GM21515 (cell line): Measurements from ENCODE around the gene GALNT2.

ENCODE experiments used
- ATAC-seq: cut with Tn5 transposase; IDR thresholded peaks from one replicate; pipeline ENCODE4 v1.9.1; 2021; ENCODE audit not compliant: unreplicated experiment

Gene GALNT2

DNA sequence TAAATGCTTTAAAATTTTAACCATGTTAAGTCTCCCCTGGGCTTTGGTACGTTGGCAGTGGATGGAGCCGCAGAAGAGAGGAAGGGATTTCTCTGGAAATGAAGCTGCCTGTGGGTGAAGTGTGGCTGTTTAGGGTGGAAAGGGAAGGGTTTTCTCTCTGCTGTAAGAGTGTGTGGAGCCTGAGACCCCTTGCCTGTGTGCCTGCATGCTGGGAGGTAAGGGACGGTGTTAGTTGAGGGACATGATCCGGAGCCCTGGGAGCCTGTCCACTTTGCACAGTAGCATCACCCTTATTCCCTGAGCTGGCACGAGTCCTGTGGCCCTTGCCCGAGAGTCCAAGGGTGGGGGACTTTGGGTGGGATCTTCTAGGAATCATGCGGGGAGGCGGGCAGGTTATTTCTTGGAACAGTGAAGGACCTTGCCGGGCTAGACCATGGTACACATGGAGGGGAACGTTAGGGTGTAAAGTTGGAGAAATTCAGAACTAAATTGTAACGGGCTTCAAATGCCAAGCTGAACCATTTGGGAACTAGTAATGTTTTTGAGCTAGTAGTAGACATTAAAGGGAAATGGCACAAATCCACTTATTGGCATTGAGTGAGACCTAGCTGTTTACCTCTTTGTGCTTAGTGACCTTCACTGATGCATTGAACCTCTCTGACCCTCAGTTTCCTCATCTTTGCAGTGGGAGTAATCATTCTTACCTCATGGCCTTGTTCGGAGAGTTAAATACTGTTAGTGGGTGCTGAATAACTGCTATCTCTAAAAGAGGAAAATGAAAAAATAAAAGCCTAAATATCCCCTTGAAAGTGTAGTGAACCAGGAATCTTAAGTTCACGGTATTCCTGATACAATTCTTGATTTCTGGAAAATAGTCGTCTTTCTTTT, 3.5 kb downstream of the GALNT2 start:
- no peak for ATAC-seq

DNA sequence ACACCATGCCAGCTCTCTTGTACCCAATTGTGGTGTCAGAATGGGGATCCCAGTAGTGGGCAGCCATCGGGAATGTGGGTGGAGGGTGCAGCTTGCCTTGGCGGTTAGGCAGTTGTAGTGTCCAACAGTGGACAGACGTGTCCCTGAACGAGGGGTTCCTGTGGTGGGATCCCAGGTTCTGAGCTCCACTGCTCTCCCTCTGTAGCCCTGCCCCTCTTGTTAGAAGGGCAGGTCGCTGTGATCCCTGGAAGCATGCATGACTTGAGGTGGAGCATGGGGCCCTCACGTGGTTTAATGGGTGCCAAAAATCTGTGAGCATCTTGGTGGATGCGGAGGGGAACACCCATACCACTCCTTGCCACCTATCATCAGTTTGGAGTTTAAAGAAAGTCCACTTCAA, 4.3 kb downstream of the GALNT2 start:
- no peak for ATAC-seq

GRCh38 chr1:230072296-230072695, 5.3 kb downstream of the GALNT2 start:
- no peak for ATAC-seq

- ATAC-seq = no peak
Measured at GRCh38 chr1:230072866-230073265, 5.8 kb downstream of the GALNT2 start.

DNA sequence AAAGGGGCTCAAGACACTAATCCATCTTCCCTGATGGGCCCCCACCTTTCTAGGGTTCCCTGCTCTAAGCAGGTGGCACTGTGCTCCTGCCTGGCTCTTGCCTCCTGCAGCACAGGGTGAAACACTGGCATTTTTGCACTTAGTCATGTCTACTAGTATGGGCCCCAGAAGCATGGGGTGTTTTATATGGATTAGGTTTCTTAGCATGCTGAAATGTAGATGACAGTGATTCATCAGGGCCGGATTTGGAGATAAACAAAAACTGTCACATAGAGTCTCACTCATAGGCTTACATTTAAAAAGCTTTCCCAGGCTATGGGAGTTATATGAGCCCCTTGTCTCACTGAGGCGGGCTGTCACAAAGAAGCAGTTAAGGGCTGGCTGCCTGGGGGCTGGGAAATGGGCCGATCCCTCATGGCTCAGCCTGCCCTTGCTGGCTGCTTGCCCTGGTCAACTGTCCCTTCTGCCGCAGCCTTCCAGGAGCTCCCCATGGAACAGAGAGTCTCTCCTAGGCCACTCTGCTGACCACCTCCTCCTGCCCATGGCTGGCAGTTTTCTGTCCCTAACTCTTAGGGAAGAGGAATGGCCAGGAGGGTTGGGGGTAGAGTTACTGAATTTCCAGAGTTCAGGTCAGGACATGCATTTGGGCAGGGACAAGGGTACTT, 6.5 kb downstream of the GALNT2 start:
- ATAC-seq = no peak

GRCh38 chr1:230074270-230074669, 7.2 kb downstream of the GALNT2 start:
- ATAC-seq = no peak

DNA sequence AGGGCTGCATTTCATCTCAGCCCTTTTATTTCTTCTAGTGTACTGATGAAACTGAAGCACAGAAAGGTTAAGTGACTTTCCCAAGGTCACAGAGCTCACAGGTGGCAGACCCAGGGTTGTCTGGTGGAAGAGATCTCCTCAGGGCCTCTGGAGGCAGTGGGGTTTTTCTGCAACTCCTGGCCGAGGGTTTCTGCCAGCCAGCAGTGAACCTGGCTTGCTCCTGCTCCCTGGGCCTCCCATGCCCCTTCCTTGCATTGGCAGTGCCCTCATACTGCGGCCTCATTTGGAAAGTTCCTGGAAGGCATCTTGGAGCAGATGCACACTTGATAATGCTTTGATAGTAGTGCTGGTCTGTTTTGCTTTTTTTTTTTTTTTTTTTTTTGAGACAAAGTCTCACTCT, 7.7 kb downstream of the GALNT2 start:
- no peak for ATAC-seq

- ATAC-seq = no peak
Measured at GRCh38 chr1:230076121-230076520, 9.1 kb downstream of the GALNT2 start.

DNA sequence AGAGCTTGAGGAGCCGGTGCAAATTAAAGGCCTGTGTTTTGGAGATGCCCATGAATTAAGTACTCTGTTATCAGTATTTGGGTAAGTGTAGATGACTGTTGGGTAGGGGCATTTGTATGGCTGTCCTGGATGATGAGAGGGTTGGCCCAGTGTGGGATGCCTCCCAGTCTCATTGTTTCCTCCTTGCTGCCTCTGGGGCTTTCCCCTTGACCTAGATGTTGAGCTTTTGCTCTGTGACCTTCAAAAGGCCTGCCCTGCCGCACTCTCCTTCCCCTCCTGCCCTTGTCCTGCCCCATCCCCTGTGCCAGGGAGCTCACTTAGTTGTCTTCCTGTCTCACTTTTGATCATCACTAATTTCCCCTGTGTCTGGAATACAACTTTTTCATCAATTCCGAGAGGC, 10.0 kb downstream of the GALNT2 start:
- ATAC-seq = no peak

DNA sequence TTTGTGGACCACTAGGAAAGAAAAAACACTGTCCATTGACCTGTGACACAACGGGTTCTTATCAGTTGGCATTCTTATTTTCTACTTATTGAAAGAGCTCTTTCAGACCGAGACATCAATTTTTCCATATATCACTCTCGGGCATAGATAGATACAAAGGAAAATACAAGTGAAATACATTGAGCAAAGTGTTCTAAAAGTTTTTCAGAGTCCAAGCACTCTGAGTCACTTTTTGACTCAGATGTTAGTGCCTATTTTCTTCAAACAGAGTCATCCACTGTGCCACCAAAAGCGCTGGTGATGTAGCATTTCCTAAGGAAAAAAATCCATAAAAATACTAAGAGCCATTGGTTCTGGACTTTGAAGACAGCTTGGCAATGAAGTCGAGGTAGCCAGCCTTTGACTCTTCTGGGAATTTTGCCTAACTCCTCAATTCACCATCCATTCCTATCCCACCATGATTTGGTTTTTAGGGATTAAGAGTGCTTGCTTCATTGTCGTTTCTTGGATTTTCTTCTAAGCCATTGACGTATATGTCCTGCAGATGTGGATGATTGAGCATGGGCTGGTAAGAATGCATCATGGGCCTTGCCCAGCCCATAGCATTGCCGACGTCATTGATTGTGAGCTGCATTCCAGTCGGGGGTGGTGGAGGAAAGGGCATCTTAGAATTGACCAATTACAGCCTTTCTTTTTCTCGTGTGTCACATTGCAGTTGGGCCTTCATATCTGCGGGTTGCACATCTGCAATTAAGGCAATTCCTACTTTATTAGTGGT, 10.6 kb downstream of the GALNT2 start:
- ATAC-seq = no peak

- ATAC-seq = no peak
Measured at GRCh38 chr1:230079199-230080024, 12.4 kb downstream of the GALNT2 start.

DNA sequence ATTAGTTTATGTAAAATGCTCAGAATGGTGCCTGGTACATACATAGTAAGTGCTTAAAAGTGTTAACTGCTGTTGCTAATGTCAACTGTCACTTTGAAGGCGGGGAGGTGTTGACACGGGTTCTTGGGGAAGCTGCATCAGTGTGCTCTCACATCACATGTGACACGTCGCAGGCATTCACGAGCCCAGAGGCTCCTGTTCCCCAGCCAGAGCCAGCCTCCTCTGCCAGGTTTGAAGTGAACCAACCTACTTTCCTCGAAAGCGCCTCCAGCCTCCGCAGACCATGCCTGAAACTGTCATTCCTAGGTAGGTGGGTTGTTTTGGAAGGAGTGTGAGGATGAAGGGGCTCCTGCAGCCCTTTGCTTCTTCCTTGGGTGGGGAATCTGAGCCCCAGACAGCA, 13.8 kb downstream of the GALNT2 start:
- no peak for ATAC-seq

DNA sequence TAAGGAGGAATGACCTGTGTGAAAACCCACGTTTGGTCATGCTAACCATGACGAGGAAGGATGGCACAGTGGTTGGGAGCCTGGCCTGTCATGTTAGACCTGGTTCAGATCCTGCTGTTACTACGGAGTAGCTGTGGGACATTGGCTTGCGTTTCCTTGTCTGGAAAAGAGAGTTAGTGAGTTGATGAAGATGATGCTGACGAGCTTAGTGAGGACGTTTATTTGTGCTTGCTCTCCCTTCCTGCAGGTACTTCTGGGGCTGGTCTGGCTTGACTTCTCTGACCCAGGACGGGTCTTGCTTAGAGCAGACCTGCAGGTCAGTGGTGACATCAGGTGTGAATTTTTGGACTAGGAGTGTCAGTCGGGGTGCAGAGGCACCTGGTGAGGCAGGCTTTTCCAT, 14.7 kb downstream of the GALNT2 start:
- ATAC-seq = no peak

DNA sequence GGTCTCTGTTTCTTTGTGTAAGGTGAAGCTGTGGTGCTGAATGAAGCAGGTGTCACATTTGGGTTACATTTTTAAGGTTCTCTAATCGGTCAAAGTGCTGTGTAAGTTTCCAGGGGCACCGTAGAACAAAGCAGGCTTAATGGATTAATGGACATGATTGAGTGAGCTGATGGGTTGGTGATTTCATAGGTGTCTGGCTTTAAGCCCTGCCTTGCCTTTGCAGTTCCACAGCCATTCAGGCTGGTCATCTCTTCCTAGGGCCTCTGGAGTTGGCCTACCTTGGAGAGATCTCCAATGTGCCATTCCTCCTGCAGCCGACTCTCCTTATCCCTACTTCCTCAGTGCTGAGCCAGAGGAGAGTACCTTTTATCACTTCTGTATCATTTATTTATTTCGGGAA, 15.2 kb downstream of the GALNT2 start:
- no peak for ATAC-seq

DNA sequence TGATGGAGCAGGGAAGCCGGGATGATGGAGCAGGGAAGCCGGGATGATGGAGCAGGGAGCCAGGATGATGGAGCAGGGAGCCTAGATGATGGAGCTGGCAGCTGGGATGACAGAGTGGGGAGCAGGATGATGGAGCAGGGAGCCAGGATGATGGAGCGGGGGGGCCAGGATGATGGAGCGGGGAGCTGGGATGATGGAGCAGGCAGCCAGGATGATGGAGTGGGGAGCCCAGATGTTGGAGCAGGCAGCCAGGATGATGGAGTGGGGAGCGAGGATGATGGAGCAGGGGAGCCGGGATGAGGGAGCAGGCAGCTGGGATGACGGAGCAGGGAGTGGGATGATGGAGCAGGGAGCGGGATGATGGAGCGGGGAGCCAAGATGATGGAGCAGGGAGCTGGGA, 16.0 kb downstream of the GALNT2 start:
- ATAC-seq = no peak

DNA sequence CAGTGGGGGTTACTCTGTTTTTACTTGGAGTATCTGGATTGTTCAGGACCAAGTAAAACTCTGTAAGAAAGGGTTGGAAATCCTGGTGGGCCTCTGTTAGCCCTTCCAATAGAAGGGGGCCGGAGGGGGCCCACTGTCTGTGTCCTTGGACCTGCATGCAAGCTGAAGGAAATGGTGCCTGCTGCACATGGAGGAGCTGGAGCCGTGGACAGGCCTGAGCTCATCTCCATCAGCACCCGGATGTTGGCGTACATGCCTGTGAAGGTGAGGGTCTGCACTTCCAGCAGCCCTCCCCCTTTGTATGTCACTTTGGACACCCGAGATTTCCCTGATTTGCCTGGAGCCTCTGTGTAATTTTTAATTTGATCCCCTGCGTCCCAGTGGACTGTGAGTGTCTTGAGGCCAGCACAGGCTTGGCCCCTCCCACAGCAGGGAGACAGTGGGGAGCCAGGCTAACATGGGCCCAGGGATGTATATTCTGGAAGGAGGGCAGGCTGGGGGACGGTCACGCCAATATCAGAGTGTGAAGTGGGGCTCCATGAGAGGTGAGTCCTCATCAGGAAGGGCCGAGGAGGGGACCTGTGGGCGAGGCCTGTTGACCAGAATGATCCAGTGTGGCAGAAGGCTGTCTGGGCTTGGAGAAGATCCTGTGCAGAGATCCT, 16.8 kb downstream of the GALNT2 start:
- ATAC-seq = no peak

GRCh38 chr1:230084408-230085177, 17.6 kb downstream of the GALNT2 start:
- no peak for ATAC-seq

DNA sequence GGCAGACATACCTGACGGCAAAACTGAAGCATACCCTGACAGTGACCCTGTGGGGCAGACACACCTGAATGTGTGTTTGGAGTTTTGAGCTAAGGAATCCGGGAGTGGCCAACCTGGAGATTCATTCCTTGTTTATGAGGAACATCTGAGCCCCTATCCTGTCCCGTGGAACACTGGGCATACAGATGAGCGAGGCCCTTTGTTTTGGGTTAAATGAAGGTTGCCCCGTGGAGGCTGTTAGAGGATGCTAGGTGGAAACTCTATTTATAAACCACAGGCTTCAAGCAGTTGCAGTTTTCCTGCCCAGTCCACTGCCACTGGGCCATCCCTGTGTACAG, 18.1 kb downstream of the GALNT2 start:
- ATAC-seq = no peak

DNA sequence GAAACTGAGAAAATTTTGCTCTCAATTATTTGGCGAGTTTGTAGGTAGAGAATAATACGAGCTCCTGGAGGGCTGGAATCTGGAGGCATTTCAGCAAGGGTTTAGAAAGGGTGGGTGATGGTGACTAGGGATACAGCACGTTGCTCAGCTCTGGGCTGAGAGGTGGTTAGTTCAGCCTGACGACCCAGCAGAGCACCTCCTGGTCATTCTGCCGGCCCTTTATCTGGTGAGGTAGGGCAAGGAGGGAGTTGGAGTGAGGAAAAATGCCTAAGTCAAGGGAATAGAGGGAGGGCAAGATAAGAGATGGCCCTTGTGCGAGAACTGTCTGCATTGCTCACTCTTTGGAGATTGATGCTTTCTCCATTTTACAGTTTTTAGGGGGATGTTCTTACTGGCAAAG, 19.1 kb downstream of the GALNT2 start:
- ATAC-seq = no peak
